ENCODE measurements around the gene GIT2. TPM values are rescaled to one million over a fixed set of nuclear protein-coding genes. Genes with fewer than 3 reads are reported as not detected.
"Not testable (repeated sequence)": the region's sequence is repeated elsewhere in the genome, so short reads cannot be mapped to it uniquely, and the experiment has no call there.

GIT2 gene
- total RNA-seq, 1 donor = 50.8 TPM

DNA sequence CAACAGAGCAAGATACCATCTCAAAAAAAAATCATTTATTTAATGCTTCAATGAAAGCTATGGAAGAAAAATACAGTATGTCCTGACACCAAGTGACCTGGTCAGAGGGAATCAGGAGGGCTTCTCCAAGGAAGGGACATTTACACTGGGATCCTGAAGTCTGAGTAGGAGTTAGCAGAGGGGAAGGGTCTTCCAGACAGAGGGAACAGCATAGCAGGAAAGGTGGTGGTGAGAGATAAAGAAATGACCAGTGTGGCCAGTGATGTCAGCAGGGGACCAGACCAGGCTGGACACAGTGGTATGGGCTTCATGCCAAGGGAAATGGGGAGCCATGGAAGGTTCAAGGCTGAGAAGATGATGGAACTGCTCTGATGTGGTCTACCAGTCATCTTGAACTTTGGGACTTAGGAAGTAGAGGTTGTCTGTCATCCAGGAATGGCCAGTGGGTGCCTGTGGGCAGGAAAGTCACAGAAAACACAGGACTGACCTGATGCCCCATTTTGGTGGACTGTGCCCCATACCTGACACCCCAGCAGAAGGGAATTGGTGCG, 103.9 kb downstream of the GIT2 start:
- TF ChIP-seq, protein P1, sequence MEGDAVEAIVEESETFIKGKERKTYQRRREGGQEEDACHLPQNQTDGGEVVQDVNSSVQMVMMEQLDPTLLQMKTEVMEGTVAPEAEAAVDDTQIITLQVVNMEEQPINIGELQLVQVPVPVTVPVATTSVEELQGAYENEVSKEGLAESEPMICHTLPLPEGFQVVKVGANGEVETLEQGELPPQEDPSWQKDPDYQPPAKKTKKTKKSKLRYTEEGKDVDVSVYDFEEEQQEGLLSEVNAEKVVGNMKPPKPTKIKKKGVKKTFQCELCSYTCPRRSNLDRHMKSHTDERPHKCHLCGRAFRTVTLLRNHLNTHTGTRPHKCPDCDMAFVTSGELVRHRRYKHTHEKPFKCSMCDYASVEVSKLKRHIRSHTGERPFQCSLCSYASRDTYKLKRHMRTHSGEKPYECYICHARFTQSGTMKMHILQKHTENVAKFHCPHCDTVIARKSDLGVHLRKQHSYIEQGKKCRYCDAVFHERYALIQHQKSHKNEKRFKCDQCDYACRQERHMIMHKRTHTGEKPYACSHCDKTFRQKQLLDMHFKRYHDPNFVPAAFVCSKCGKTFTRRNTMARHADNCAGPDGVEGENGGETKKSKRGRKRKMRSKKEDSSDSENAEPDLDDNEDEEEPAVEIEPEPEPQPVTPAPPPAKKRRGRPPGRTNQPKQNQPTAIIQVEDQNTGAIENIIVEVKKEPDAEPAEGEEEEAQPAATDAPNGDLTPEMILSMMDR (IDR thresholded peaks at IDR 0.05; ENCODE audit: insufficient read depth, low read length) = no peak
- no peak overlapping the region for H3K4me3 ChIP-seq (ENCODE audit: low read depth, low read length)
- no peak for DNase-seq (ENCODE audit: low read depth)

DNA sequence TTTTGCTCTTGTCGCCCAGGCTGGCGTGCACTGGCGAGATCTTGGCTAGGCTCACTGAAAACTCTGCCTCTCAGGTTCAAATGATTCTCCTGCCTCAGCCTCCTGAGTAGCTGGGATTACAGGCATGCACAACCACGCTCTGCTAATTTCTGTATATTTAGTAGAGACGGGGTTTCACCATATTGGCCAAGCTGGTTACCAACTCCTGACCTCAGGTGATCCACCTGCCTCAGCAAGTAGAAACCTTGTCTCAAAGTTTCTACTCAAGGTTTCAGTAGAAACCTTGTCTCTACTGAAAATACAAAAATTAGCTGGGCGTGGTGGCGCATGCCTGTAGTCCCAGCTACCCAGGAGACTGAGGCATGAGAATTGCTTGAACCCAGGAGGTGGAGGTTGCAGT, 104.4 kb downstream of the GIT2 start:
- DNase-seq (ENCODE audit: low read depth); H3K4me3 ChIP-seq (ENCODE audit: low read depth, low read length): not testable (repeated sequence)

DNA sequence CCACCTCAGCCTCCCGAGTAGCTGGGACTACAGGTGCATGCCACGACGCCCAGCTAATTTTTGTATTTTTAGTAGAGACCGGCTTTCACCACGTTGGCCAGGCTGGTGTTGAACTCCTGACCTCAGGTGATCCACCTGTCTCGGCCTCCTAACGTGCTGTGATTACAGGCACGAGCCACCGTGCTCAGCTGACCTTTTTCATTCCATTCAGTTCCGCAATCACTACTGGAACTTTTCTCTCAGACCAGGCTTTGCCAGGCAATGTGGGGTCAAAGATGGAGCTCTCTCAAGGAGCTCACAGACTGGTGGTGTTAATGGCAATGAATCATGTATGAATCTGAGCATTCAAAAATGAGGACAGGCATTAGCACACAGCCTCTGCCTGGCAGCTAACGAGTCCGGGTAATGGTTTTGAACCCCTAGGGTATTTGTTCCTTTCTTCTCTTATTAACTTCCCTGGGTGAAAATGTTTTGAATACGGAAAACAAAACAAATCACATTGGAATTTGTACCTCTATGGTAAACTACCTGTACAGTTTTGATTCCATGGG, 105.5 kb downstream of the GIT2 start:
- TF ChIP-seq, protein P1 (IDR thresholded peaks at IDR 0.05; ENCODE audit: insufficient read depth, low read length) = no peak

DNA sequence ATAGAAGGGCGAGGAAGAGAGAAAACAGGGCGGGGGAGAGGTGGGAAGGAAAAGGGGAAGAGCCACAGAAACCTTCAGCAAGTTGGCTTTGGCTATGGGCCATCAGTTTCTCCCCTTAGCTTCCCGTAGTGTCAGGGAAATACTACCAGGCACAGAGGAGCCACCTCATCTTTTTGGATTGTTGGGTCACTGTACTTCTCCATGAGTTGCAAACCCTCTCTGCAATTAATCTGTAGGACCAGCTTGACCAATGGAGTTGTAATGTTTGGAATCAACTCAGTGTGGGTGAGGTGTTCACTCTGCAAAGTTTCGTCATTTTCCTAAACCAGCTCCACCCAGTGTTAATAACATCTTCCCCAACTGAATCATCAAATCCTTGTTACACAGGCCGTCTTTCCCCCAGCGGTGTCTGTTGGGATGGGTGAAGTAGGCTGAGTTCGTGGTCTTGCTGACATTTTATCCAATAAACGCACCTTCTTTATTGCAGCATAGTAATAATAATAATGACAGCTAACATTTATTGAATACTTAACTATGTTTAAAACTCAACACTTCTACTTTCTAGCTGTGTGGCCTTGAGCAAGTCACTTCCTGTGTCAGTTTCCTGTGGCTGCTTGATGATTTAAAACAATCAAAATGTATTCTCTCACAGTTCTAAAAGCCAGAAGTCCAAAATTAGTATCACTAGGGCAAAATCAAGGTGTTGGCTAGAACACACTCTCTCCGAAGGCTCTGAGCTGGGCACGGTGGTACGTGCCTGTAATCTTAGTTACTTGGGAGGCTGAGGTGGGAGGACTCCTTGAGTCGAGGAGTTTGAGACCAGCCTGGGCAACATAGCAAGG, 107.8 kb downstream of the GIT2 start:
- TF ChIP-seq, protein P1 (IDR thresholded peaks at IDR 0.05; ENCODE audit: insufficient read depth, low read length) = peak; percentile 32
- no peak overlapping the region for H3K4me3 ChIP-seq (ENCODE audit: low read depth, low read length)
- DNase-seq (ENCODE audit: low read depth) = peak; percentile 95

More for the DNA sequence above, 105.5 kb downstream of the GIT2 start:
- no peak overlapping the region for H3K4me3 ChIP-seq (ENCODE audit: low read depth, low read length)
- no peak for DNase-seq (ENCODE audit: low read depth)

DNA sequence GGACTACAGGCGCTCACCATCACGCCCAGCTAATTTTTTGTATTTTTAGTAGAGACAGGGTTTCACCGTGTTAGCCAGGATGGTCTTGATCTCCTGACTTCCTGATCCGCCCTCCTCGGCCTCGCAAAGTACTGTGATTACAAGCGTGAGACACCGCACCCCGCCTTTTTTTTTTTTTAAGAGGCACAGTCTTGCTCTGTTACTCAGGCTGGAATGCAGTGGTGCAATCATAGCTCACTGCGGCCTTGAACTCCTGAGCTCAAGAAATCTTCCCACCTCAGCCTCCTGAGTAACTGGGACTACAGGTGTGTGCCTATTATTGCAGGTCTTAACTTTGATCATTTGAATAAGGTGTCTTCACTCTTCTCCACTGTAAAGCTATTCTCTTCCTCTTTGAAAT, 110.6 kb downstream of the GIT2 start:
- no peak overlapping the region for H3K4me3 ChIP-seq (ENCODE audit: low read depth, low read length)
- TF ChIP-seq, protein P1 (IDR thresholded peaks at IDR 0.05; ENCODE audit: insufficient read depth, low read length) = no peak
- no peak for DNase-seq (ENCODE audit: low read depth)

DNA sequence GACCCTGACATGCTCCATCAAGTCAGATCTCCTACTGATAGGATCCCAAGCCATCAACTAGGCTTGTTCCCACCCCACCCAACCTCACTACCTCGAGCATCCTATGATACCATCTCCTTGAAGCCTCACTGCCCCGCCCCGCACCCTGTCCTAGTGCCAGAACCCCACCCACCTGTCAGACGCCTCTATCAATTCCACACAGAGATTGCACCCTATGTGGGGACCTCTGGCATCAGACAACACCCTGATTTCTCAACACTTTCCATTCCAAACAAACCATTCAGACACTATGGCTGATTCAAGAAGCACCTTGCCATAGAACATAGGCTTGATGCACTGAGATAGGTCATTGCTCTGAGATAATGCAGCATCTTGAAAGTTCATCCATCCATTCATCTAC, 112.7 kb downstream of the GIT2 start:
- DNase-seq (ENCODE audit: low read depth) = no peak
- no peak overlapping the region for H3K4me3 ChIP-seq (ENCODE audit: low read depth, low read length)

DNA sequence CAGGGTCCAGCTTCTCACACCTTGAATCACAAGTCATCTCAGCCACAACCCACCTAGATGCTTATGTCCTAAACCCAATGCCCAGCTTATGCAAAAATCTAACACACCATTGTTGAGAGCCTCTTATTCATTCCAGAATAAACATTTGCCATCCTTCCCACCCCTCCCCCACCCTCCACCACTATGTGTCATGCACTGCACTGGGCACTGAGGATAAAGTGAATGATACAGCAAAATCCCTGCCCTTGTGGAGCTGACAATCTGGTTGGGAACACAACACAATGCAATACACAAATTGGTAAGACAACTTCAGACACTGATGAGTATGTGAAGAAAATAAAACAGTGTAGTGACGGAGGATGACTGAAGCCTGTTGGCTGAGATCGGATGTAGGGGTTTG, 114.4 kb downstream of the GIT2 start:
- no peak overlapping the region for H3K4me3 ChIP-seq (ENCODE audit: low read depth, low read length)
- DNase-seq (ENCODE audit: low read depth) = no peak
- TF ChIP-seq, protein P1 (IDR thresholded peaks at IDR 0.05; ENCODE audit: insufficient read depth, low read length) = no peak

More for the DNA sequence above, 112.7 kb downstream of the GIT2 start:
- TF ChIP-seq, protein P1 (IDR thresholded peaks at IDR 0.05; ENCODE audit: insufficient read depth, low read length) = no peak

All from fibroblast of the aortic adventitia (primary cell).